ENCODE measurements around the gene CFAP73.
"Not testable (repeated sequence)": the region's sequence is repeated elsewhere in the genome, so short reads cannot be mapped to it uniquely, and the experiment has no call there.

Gene CFAP73

DNA sequence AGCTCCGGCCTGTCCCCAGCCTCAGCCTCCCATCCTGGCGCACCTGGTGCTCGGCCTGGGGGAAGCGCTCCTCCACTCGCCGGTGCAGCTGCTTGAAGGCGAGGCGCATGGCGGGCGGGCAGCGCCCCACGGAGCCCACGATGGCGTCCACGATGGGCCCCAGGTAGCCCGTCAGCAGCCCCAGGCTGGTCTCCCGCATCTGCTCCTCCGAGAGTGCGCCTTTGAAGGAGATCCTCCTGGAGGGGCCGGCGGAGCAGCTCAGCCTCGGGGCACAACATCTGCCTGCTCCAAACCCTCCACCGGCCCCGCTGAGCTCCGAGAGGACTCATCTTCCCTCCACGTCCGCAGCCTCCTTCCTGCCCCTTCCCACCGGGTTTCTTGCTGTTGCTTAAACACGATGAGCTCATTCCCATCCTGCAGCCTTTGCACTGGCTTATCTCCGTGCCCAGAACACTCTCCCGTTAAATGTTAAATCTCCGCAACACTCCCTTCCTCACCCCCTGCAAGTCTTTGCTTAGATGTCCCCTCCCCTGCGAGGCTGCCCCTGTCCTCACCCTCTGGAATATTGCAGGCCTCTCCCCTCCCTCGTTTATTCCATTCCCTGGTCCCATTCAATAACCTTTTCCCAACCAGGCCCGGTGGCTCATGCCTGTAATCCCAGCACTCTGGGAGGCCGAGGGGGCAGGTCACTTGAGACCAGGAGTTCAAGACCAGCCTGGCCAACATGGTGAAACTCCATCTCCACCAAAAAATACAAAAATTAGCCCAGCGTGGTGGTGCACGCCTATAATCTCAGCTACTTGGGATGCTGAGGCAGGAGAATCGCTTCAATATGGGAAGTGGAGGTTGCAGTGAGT, 37.3 kb upstream of the CFAP73 start:
- TF ChIP-seq, protein P1, sequence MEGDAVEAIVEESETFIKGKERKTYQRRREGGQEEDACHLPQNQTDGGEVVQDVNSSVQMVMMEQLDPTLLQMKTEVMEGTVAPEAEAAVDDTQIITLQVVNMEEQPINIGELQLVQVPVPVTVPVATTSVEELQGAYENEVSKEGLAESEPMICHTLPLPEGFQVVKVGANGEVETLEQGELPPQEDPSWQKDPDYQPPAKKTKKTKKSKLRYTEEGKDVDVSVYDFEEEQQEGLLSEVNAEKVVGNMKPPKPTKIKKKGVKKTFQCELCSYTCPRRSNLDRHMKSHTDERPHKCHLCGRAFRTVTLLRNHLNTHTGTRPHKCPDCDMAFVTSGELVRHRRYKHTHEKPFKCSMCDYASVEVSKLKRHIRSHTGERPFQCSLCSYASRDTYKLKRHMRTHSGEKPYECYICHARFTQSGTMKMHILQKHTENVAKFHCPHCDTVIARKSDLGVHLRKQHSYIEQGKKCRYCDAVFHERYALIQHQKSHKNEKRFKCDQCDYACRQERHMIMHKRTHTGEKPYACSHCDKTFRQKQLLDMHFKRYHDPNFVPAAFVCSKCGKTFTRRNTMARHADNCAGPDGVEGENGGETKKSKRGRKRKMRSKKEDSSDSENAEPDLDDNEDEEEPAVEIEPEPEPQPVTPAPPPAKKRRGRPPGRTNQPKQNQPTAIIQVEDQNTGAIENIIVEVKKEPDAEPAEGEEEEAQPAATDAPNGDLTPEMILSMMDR (IDR thresholded peaks at IDR 0.05; ENCODE audit: control insufficient read depth, insufficient read depth, low read depth, low read length, missing control alignments): no peak
- H3K4me3 ChIP-seq (ENCODE audit: control insufficient read depth, low read depth, low read length): no peak overlapping the region
- DNase-seq (ENCODE audit: low read depth): no peak

GRCh38 chr12:113113397-113113796, 36.1 kb upstream of the CFAP73 start:
- no peak for DNase-seq (ENCODE audit: low read depth)
- H3K4me3 ChIP-seq (ENCODE audit: control insufficient read depth, low read depth, low read length): no peak overlapping the region
- TF ChIP-seq, protein P1 (IDR thresholded peaks at IDR 0.05; ENCODE audit: control insufficient read depth, insufficient read depth, low read depth, low read length, missing control alignments): no peak

GRCh38 chr12:113114447-113115178, 34.9 kb upstream of the CFAP73 start:
- DNase-seq (ENCODE audit: low read depth): no peak
- H3K4me3 ChIP-seq (ENCODE audit: control insufficient read depth, low read depth, low read length): no peak overlapping the region
- TF ChIP-seq, protein P1 (IDR thresholded peaks at IDR 0.05; ENCODE audit: control insufficient read depth, insufficient read depth, low read depth, low read length, missing control alignments): no peak

GRCh38 chr12:113115455-113116126, 33.9 kb upstream of the CFAP73 start:
- no peak overlapping the region for H3K4me3 ChIP-seq (ENCODE audit: control insufficient read depth, low read depth, low read length)
- no peak for DNase-seq (ENCODE audit: low read depth)
- TF ChIP-seq, protein P1 (IDR thresholded peaks at IDR 0.05; ENCODE audit: control insufficient read depth, insufficient read depth, low read depth, low read length, missing control alignments): no peak

GRCh38 chr12:113116875-113117274, 32.6 kb upstream of the CFAP73 start:
- TF ChIP-seq, protein P1 (IDR thresholded peaks at IDR 0.05; ENCODE audit: control insufficient read depth, insufficient read depth, low read depth, low read length, missing control alignments): no peak
- H3K4me3 ChIP-seq (ENCODE audit: control insufficient read depth, low read depth, low read length): no peak overlapping the region
- DNase-seq (ENCODE audit: low read depth): no peak

- DNase-seq (ENCODE audit: low read depth): peak; percentile 5
- not testable (repeated sequence) for H3K4me3 ChIP-seq (ENCODE audit: control insufficient read depth, low read depth, low read length)
These were observed 31.8 kb upstream of the CFAP73 start for GRCh38 chr12:113117684-113118083.

All from AG09309 (cell line).